Hepatocyte (in vitro differentiated cells): ENCODE results near the gene RAB3C. TPM values are rescaled to one million over a fixed set of nuclear protein-coding genes. Genes with fewer than 3 reads are reported as not detected.

ENCODE experiments used
- DNase-seq: peaks from one replicate; pipeline ENCODE4 v3.0.0-alpha.2; 2016; ENCODE audit warnings: low spot score
- H2AFZ ChIP-seq: fragments of 200-600 bp; sonication (generic); 2 replicates; pipeline ENCODE4 v1.6.0; 2016; ENCODE audit warnings: antibody characterized with exemption, mild to moderate bottlenecking
- H3K27ac ChIP-seq: fragments of 200-600 bp; sonication (generic); 2 replicates; pipeline ENCODE4 v1.5.1; 2016; ENCODE audit warnings: mild to moderate bottlenecking
- H3K27me3 ChIP-seq: fragments of 200-600 bp; sonication (generic); 2 replicates; pipeline ENCODE4 v1.6.1; 2016
- H3K36me3 ChIP-seq: fragments of 200-600 bp; sonication (generic); replicated peaks from 2 replicates; pipeline ENCODE4 v1.5.1; 2016; ENCODE audit warnings: low read depth; ENCODE audit not compliant: insufficient read depth
- H3K4me1 ChIP-seq: fragments of 200-600 bp; sonication (generic); 2 replicates; pipeline ENCODE4 v1.5.1; 2016; ENCODE audit warnings: mild to moderate bottlenecking, moderate library complexity; ENCODE audit not compliant: insufficient read depth
- H3K4me2 ChIP-seq: fragments of 200-600 bp; sonication (generic); 2 replicates; pipeline ENCODE4 v1.6.0; 2016
- H3K4me3 ChIP-seq: fragments of 200-600 bp; sonication (generic); 2 replicates; pipeline ENCODE4 v1.5.1; 2016; ENCODE audit warnings: mild to moderate bottlenecking
- H3K79me2 ChIP-seq: fragments of 200-600 bp; sonication (generic); 2 replicates; pipeline ENCODE4 v1.6.0; 2017; ENCODE audit warnings: mild to moderate bottlenecking
- H3K9me2 ChIP-seq: fragments of 200-600 bp; sonication (generic); replicated peaks from 2 replicates; pipeline ENCODE4 v1.6.0; 2017; ENCODE audit warnings: mild to moderate bottlenecking; ENCODE audit not compliant: insufficient read depth
- H3K9me3 ChIP-seq: fragments of 200-600 bp; sonication (generic); 2 replicates; pipeline ENCODE4 v1.5.1; 2016; ENCODE audit warnings: low read depth, mild to moderate bottlenecking
- H4K20me1 ChIP-seq: fragments of 200-600 bp; sonication (generic); 2 replicates; pipeline ENCODE4 v1.6.0; 2016; ENCODE audit warnings: mild to moderate bottlenecking; ENCODE audit not compliant: insufficient read depth, poor library complexity, severe bottlenecking
- EZH2 ChIP-seq: fragments of 200-600 bp; sonication (generic); IDR thresholded peaks from 2 replicates; pipeline ENCODE4 v1.6.1; 2016; ENCODE audit warnings: antibody characterized with exemption, mild to moderate bottlenecking, borderline replicate concordance
- EZH2phosphoT487 ChIP-seq: fragments of 200-600 bp; sonication (generic); IDR thresholded peaks from one replicate; pipeline ENCODE4 v1.6.1; 2018; ENCODE audit warnings: antibody characterized with exemption, mild to moderate bottlenecking, low read depth, moderate library complexity; ENCODE audit not compliant: unreplicated experiment, severe bottlenecking
- WGBS: methylation state at CpG from one replicate; pipeline ENCODE4 v1.1.6; 2016; ENCODE audit warnings: low lambda C conversion rate; ENCODE audit errors: missing lambda C conversion rate; 5-methylcytosine and 5-hydroxymethylcytosine counted together
- polyA plus RNA-seq: library from polyadenylated mRNA; unstranded; fragments of >200 nt; fragmentation: Nextera tagmentation; extraction: Ambion mirVana; gene quantifications from 2 replicates; pipeline ENCODE4 v1.2.1, GENCODE V29; 2016
- total RNA-seq: library from RNA; depleted of rRNA; stranded (reverse); fragments of >200 nt; gene quantifications from 2 replicates; pipeline ENCODE4 v1.2.3, GENCODE V29; 2014
- TF ChIP-seq, protein P1 (sequence below): fragments of 200-600 bp; sonication (generic); IDR thresholded peaks from 2 replicates; pipeline ENCODE4 v1.5.1; 2016; ENCODE audit warnings: antibody characterized with exemption, mild to moderate bottlenecking; ENCODE audit not compliant: poor library complexity

RAB3C gene
- total and polyA plus RNA-seq, 2 experiments from 2014 or later: 5.2 to 6.4 TPM

GRCh38 chr5:58751222-58751837 is 168.5 kb downstream of the RAB3C start:
- H3K36me3 ChIP-seq: no peaks in the 10 kb centered on the region
- TF ChIP-seq, protein P1, sequence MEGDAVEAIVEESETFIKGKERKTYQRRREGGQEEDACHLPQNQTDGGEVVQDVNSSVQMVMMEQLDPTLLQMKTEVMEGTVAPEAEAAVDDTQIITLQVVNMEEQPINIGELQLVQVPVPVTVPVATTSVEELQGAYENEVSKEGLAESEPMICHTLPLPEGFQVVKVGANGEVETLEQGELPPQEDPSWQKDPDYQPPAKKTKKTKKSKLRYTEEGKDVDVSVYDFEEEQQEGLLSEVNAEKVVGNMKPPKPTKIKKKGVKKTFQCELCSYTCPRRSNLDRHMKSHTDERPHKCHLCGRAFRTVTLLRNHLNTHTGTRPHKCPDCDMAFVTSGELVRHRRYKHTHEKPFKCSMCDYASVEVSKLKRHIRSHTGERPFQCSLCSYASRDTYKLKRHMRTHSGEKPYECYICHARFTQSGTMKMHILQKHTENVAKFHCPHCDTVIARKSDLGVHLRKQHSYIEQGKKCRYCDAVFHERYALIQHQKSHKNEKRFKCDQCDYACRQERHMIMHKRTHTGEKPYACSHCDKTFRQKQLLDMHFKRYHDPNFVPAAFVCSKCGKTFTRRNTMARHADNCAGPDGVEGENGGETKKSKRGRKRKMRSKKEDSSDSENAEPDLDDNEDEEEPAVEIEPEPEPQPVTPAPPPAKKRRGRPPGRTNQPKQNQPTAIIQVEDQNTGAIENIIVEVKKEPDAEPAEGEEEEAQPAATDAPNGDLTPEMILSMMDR: no peak
- TF ChIP-seq EZH2phosphoT487 (no peak), EZH2 (no peak)
- no peaks in the 10 kb centered on the region for H3K4me1 ChIP-seq
- no peaks in the 10 kb centered on the region for H3K79me2 ChIP-seq
- H3K4me3 ChIP-seq: no peak overlapping the region
- WGBS: 74% methylated on average over 4 of the region's 4 CpGs
- no peaks in the 10 kb centered on the region for H3K27me3 ChIP-seq
- H2AFZ ChIP-seq: no peak overlapping the region
- H3K4me2 ChIP-seq: no peak overlapping the region
- peak; percentile 31 for DNase-seq
- H3K9me3 ChIP-seq: no peaks in the 10 kb centered on the region
- H3K9me2 ChIP-seq: no peaks in the 10 kb centered on the region
- no peaks in the 10 kb centered on the region for H4K20me1 ChIP-seq
- no peak overlapping the region for H3K27ac ChIP-seq

DNA sequence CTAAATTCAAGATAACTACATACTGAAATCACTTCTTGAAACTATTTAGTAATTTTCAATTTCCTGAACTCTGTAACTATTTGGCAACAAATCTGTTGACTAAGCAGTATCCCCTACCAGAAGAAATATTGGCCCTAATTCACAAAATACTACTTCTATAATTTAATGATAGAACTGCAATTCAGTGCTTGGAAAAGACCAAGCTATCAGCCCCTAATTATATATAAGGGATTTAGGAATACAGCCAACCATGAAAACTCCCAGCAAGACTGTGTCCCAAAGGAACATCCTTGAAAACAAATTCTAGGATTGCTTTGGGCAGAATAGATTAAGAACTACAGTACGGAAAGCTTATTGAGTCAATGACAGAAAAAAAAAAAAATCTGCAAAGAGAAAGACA is 169.2 kb downstream of the RAB3C start:
- DNase-seq: no peak
- Histone ChIP-seq H3K27ac (no peak overlapping the region), H3K4me1 (no peaks in the 10 kb centered on the region), H3K9me2 (no peaks in the 10 kb centered on the region), H3K4me3 (no peak overlapping the region), H3K79me2 (no peaks in the 10 kb centered on the region), H3K27me3 (no peaks in the 10 kb centered on the region), H3K36me3 (no peaks in the 10 kb centered on the region), H4K20me1 (no peaks in the 10 kb centered on the region), H3K9me3 (no peaks in the 10 kb centered on the region), H2AFZ (no peak overlapping the region), H3K4me2 (no peak overlapping the region)
- 96% methylated on average over 1 of the region's 1 CpG for WGBS
- TF ChIP-seq EZH2: no peak
- TF ChIP-seq EZH2phosphoT487: no peak
- TF ChIP-seq, protein P1: no peak

GRCh38 chr5:58753446-58753845 is 170.6 kb downstream of the RAB3C start:
- H3K4me2 ChIP-seq: no peak overlapping the region
- no peaks in the 10 kb centered on the region for H3K36me3 ChIP-seq
- no peaks in the 10 kb centered on the region for H3K4me1 ChIP-seq
- no peaks in the 10 kb centered on the region for H3K79me2 ChIP-seq
- no peaks in the 10 kb centered on the region for H3K9me3 ChIP-seq
- TF ChIP-seq, protein P1: no peak
- TF ChIP-seq EZH2: no peak
- no peak for TF ChIP-seq EZH2phosphoT487
- H3K27ac ChIP-seq: no peak overlapping the region
- 83% methylated on average over 5 of the region's 5 CpGs for WGBS
- DNase-seq: no peak
- no peaks in the 10 kb centered on the region for H3K27me3 ChIP-seq
- H3K9me2 ChIP-seq: no peaks in the 10 kb centered on the region
- no peak overlapping the region for H3K4me3 ChIP-seq
- no peaks in the 10 kb centered on the region for H4K20me1 ChIP-seq
- H2AFZ ChIP-seq: no peak overlapping the region

GRCh38 chr5:58754250-58754649 is 171.4 kb downstream of the RAB3C start:
- Histone ChIP-seq H3K27me3 (no peaks in the 10 kb centered on the region), H3K79me2 (no peaks in the 10 kb centered on the region), H3K36me3 (no peaks in the 10 kb centered on the region), H3K4me1 (no peaks in the 10 kb centered on the region), H3K9me2 (no peaks in the 10 kb centered on the region), H3K9me3 (no peaks in the 10 kb centered on the region), H3K4me3 (no peak overlapping the region), H2AFZ (no peak overlapping the region), H3K4me2 (no peak overlapping the region), H4K20me1 (no peaks in the 10 kb centered on the region), H3K27ac (no peak overlapping the region)
- TF ChIP-seq EZH2phosphoT487: no peak
- TF ChIP-seq, protein P1: no peak
- no peak for TF ChIP-seq EZH2
- 92% methylated on average over 6 of the region's 6 CpGs for WGBS
- no peak for DNase-seq
